Measurements from ENCODE around the gene SYT15. TPM values are rescaled to one million over a fixed set of nuclear protein-coding genes. Genes with fewer than 3 reads are reported as not detected.

SYT15 gene
- total RNA-seq, 2 donors from 2014 or later: 2.6 to 7.1 TPM

GRCh38 chr10:46557319-46558121 lies 21.4 kb upstream of the SYT15 start:
- no peak overlapping the region for H3K27ac ChIP-seq
- ATAC-seq (ENCODE audit: insufficient number of reproducible peaks, low FRiP score, low read depth) (no peak), DNase-seq (ENCODE audit: low spot score) (peak; percentile 1)
- H3K4me1 ChIP-seq (ENCODE audit: control insufficient read depth in 1 of 2, low read depth in 2 of 2): peaks cover 7 to 17% of the 10 kb centered on the region in 2 donors
- H3K36me3 ChIP-seq: no peaks in the 10 kb centered on the region
- no peaks in the 10 kb centered on the region for H3K9me3 ChIP-seq
- H3K27me3 ChIP-seq (replicated peaks; ENCODE audit: insufficient read depth): no peaks in the 10 kb centered on the region
- TF ChIP-seq, protein P1, sequence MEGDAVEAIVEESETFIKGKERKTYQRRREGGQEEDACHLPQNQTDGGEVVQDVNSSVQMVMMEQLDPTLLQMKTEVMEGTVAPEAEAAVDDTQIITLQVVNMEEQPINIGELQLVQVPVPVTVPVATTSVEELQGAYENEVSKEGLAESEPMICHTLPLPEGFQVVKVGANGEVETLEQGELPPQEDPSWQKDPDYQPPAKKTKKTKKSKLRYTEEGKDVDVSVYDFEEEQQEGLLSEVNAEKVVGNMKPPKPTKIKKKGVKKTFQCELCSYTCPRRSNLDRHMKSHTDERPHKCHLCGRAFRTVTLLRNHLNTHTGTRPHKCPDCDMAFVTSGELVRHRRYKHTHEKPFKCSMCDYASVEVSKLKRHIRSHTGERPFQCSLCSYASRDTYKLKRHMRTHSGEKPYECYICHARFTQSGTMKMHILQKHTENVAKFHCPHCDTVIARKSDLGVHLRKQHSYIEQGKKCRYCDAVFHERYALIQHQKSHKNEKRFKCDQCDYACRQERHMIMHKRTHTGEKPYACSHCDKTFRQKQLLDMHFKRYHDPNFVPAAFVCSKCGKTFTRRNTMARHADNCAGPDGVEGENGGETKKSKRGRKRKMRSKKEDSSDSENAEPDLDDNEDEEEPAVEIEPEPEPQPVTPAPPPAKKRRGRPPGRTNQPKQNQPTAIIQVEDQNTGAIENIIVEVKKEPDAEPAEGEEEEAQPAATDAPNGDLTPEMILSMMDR (IDR thresholded peaks at IDR 0.05): no peak
- no peak overlapping the region for H3K4me3 ChIP-seq

GRCh38 chr10:46558122-46558391 lies 20.9 kb upstream of the SYT15 start:
- DNase-seq (ENCODE audit: low spot score) (no peak), ATAC-seq (ENCODE audit: insufficient number of reproducible peaks, low FRiP score, low read depth) (no peak)
- no peak overlapping the region for H3K27ac ChIP-seq
- no peaks in the 10 kb centered on the region for H3K27me3 ChIP-seq (replicated peaks; ENCODE audit: insufficient read depth)
- H3K36me3 ChIP-seq: no peaks in the 10 kb centered on the region
- no peak overlapping the region for H3K4me3 ChIP-seq
- TF ChIP-seq, protein P1 (IDR thresholded peaks at IDR 0.05): no peak
- H3K9me3 ChIP-seq: no peaks in the 10 kb centered on the region
- peaks cover 7 to 17% of the 10 kb centered on the region in 2 donors for H3K4me1 ChIP-seq (ENCODE audit: control insufficient read depth in 1 of 2, low read depth in 2 of 2)

DNA sequence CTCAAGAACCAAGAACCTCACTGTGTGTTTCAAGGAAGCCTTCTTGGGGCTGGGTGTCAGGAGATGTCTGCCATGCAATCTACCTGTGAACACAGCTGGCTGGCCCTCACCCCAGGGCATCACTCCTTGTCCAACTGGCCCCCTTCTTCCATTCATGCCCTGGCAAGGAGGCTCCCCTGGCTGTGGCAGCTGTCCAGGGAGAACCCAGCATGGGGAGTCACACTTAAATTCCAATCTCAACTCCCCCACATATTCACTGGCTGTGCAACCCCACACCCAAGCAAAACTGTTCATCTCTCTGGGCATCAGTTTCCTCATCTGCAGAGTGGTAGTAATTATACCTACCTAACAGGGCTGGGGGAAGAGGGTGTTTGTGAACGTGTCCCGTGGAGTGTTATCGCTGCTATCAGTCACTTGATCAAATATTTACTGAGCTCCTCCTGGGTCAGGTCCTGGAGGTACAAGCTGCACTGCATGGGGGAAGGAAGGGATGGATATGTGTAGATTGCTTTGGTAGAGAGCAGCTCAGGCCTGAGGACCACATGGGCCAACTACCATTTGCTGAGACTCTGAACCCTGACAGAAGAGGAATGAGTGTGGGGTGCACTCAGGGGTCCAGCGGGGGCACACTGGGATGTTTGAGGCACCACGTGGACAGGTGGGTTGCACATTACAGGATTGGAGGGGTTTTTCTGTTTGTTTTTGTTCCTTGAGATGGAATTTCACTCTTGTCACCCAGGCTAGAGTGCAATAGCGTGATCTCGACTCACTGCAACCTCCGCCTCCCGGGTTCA lies 20.3 kb upstream of the SYT15 start:
- H3K27ac ChIP-seq: no peak overlapping the region
- no peaks in the 10 kb centered on the region for H3K27me3 ChIP-seq (replicated peaks; ENCODE audit: insufficient read depth)
- H3K4me1 ChIP-seq (ENCODE audit: control insufficient read depth in 1 of 2, low read depth in 2 of 2): peaks cover 7 to 17% of the 10 kb centered on the region in 2 donors
- no peaks in the 10 kb centered on the region for H3K9me3 ChIP-seq
- TF ChIP-seq, protein P1 (IDR thresholded peaks at IDR 0.05): no peak
- ATAC-seq (ENCODE audit: insufficient number of reproducible peaks, low FRiP score, low read depth) (no peak), DNase-seq (ENCODE audit: low spot score) (no peak)
- H3K4me3 ChIP-seq: no peak overlapping the region
- H3K36me3 ChIP-seq: no peaks in the 10 kb centered on the region

- H3K27me3 ChIP-seq (replicated peaks; ENCODE audit: insufficient read depth): no peaks in the 10 kb centered on the region
- TF ChIP-seq, protein P1 (IDR thresholded peaks at IDR 0.05): no peak
- H3K9me3 ChIP-seq: no peaks in the 10 kb centered on the region
- no peak overlapping the region for H3K4me3 ChIP-seq
- no peak overlapping the region for H3K27ac ChIP-seq
- H3K4me1 ChIP-seq (ENCODE audit: control insufficient read depth in 1 of 2, low read depth in 2 of 2): peaks cover 7 to 17% of the 10 kb centered on the region in 2 donors
- ATAC-seq (ENCODE audit: insufficient number of reproducible peaks, low FRiP score, low read depth) (no peak), DNase-seq (ENCODE audit: low spot score) (no peak)
- no peaks in the 10 kb centered on the region for H3K36me3 ChIP-seq
These were observed 19.7 kb upstream of the SYT15 start for GRCh38 chr10:46559231-46559671.

DNA sequence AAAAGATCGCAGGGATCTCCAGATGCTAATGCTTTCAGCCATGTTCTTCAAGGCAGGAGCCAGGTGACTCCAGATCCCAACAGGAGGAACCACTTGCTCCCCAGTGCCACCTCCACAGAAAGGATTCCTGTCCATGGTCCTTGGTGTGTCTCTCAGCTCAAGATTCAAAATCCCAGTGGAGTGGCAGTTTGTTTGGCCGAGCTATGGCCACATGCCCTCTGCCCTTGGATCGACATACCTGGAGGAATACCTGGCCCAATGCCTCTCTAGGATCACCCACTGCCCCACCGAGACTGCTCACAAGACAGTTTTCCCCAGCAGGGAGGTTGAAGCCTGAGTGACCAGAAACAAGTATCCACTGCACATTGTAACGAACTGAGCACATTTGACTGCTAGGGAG lies 18.5 kb upstream of the SYT15 start:
- Histone ChIP-seq H3K9me3 (no peaks in the 10 kb centered on the region), H3K4me3 (no peak overlapping the region), H3K4me1 (ENCODE audit: control insufficient read depth in 1 of 2, low read depth in 2 of 2) (peaks cover 7 to 16% of the 10 kb centered on the region in 2 donors), H3K36me3 (no peaks in the 10 kb centered on the region), H3K27ac (no peak overlapping the region), H3K27me3 (replicated peaks; ENCODE audit: insufficient read depth) (no peaks in the 10 kb centered on the region)
- ATAC-seq (ENCODE audit: insufficient number of reproducible peaks, low FRiP score, low read depth) (no peak), DNase-seq (ENCODE audit: low spot score) (no peak)
- TF ChIP-seq, protein P1 (IDR thresholded peaks at IDR 0.05): no peak
